NCI-H82 treated with DMSO at 0.1 percent for 48 hours (cell line): ENCODE data around the gene CLSTN2.

Experiments used
- DNase-seq: peaks from one replicate; lab custom pipeline; 2025; ENCODE audit not compliant: unreplicated experiment; lab: John Stamatoyannopoulos, UW

The CLSTN2 gene

GRCh38 chr3:140224307-140224706 lies 289.3 kb downstream of the CLSTN2 start:
- no peak for DNase-seq

- DNase-seq, result no peak
Observed at GRCh38 chr3:140225996-140226395, 291.0 kb downstream of the CLSTN2 start.

GRCh38 chr3:140233702-140234101 lies 298.7 kb downstream of the CLSTN2 start:
- no peak for DNase-seq

GRCh38 chr3:140234256-140234655 lies 299.3 kb downstream of the CLSTN2 start:
- no peak for DNase-seq

GRCh38 chr3:140236836-140237501 lies 302.0 kb downstream of the CLSTN2 start:
- no peak for DNase-seq

GRCh38 chr3:140238646-140239314 lies 303.8 kb downstream of the CLSTN2 start:
- DNase-seq, result no peak

GRCh38 chr3:140242818-140243276 lies 307.9 kb downstream of the CLSTN2 start:
- DNase-seq, result no peak

- no peak for DNase-seq
Observed at GRCh38 chr3:140243575-140243974, 308.6 kb downstream of the CLSTN2 start.

GRCh38 chr3:140244893-140245292 lies 309.9 kb downstream of the CLSTN2 start:
- DNase-seq, result no peak

GRCh38 chr3:140246578-140246977 lies 311.6 kb downstream of the CLSTN2 start:
- DNase-seq, result no peak

GRCh38 chr3:140247775-140248174 lies 312.8 kb downstream of the CLSTN2 start:
- no peak for DNase-seq

- DNase-seq, result no peak
Observed at GRCh38 chr3:140249188-140249587, 314.2 kb downstream of the CLSTN2 start.

GRCh38 chr3:140250010-140250855 lies 315.2 kb downstream of the CLSTN2 start:
- no peak for DNase-seq

GRCh38 chr3:140250945-140251344 lies 316.0 kb downstream of the CLSTN2 start:
- DNase-seq, result no peak

- no peak for DNase-seq
Observed at GRCh38 chr3:140251678-140252077, 316.7 kb downstream of the CLSTN2 start.

- no peak for DNase-seq
Observed at GRCh38 chr3:140252812-140253656, 318.0 kb downstream of the CLSTN2 start.

- DNase-seq, result no peak
Observed at GRCh38 chr3:140258222-140258724, 323.3 kb downstream of the CLSTN2 start.

GRCh38 chr3:140265302-140265701 lies 330.3 kb downstream of the CLSTN2 start:
- no peak for DNase-seq

GRCh38 chr3:140268103-140268502 lies 333.1 kb downstream of the CLSTN2 start:
- no peak for DNase-seq

- no peak for DNase-seq
Observed at GRCh38 chr3:140268610-140269009, 333.6 kb downstream of the CLSTN2 start.

GRCh38 chr3:140270329-140270728 lies 335.3 kb downstream of the CLSTN2 start:
- DNase-seq, result no peak
